Mesenchymal stem cell (in vitro differentiated cells and primary cell): ENCODE results near the gene KCNG1.

Experiments
- DNase-seq: peaks from one replicate; pipeline ENCODE4 v3.0.0-alpha.2; 2013
- H2AFZ ChIP-seq: one replicate; pipeline ENCODE4 v1.6.1; 2013; ENCODE audit warnings: low read depth, mild to moderate bottlenecking, control low read depth, inconsistent platforms, low read length, moderate library complexity
- H2AK5ac ChIP-seq: 2 replicates; pipeline ENCODE4 v1.6.1; 2013; ENCODE audit warnings: low read length, moderate library complexity, mild to moderate bottlenecking, inconsistent platforms; ENCODE audit not compliant: severe bottlenecking
- H2BK120ac ChIP-seq: one replicate; pipeline ENCODE4 v1.6.1; 2013; ENCODE audit warnings: low read depth, mild to moderate bottlenecking, inconsistent platforms, low read length, moderate library complexity
- H2BK12ac ChIP-seq, 2 experiments: one replicate each; pipeline ENCODE4 v1.6.1; 2013; ENCODE audit warnings: inconsistent platforms in 2 of 2, low read length in 2 of 2, mild to moderate bottlenecking in 2 of 2, moderate library complexity in 2 of 2, control low read depth in 1 of 2
- H2BK15ac ChIP-seq: one replicate; pipeline ENCODE4 v1.6.1; 2013; ENCODE audit warnings: mild to moderate bottlenecking, low read depth, inconsistent platforms; ENCODE audit not compliant: poor library complexity, severe bottlenecking
- H2BK5ac ChIP-seq: 2 replicates; pipeline ENCODE4 v1.6.1; 2013; ENCODE audit warnings: low read depth, mild to moderate bottlenecking, low read length, control low read depth, inconsistent platforms; ENCODE audit not compliant: poor library complexity, severe bottlenecking
- H3K14ac ChIP-seq, 2 experiments: one replicate each; pipeline ENCODE4 v1.6.1; 2013; ENCODE audit warnings: inconsistent platforms in 2 of 2, low read length in 2 of 2, control low read depth in 1 of 2, mild to moderate bottlenecking in 1 of 2, moderate library complexity in 1 of 2
- H3K18ac ChIP-seq, 2 experiments: one replicate each; pipeline ENCODE4 v1.6.1; 2013; ENCODE audit warnings: inconsistent platforms in 2 of 2, low read length in 2 of 2, control low read depth in 1 of 2, low read depth in 1 of 2, mild to moderate bottlenecking in 1 of 2
- H3K23ac ChIP-seq, 2 experiments: one replicate each; pipeline ENCODE4 v1.6.1; 2013; ENCODE audit warnings: inconsistent platforms in 2 of 2, low read length in 2 of 2, mild to moderate bottlenecking in 2 of 2, moderate library complexity in 2 of 2, control low read depth in 1 of 2
- H3K27ac ChIP-seq: 2 replicates; pipeline ENCODE4 v1.5.1; 2013; ENCODE audit warnings: mild to moderate bottlenecking, moderate library complexity, low read length, control low read depth, inconsistent platforms; ENCODE audit not compliant: poor library complexity, severe bottlenecking
- H3K27me3 ChIP-seq, 2 experiments: 2 replicates each; pipeline versions ENCODE4 v1.6.1 to v1.7.0; 2013; ENCODE audit warnings: low read length in 2 of 2, mild to moderate bottlenecking in 2 of 2, moderate library complexity in 2 of 2, control low read depth in 1 of 2, inconsistent platforms in 1 of 2; ENCODE audit not compliant: control insufficient read depth in 1 of 2, insufficient read depth in 1 of 2
- H3K36me3 ChIP-seq, 2 experiments: 2 replicates each; pipeline versions ENCODE4 v1.6.1 to v1.7.0; 2013; ENCODE audit warnings: low read length in 2 of 2, control low read depth in 1 of 2, inconsistent platforms in 1 of 2, low read depth in 1 of 2, mild to moderate bottlenecking in 1 of 2; ENCODE audit not compliant: insufficient read depth in 2 of 2, control insufficient read depth in 1 of 2
- H3K4ac ChIP-seq, 2 experiments: one replicate each; pipeline ENCODE4 v1.6.1; 2013; ENCODE audit warnings: inconsistent platforms in 2 of 2, low read length in 2 of 2, mild to moderate bottlenecking in 2 of 2, moderate library complexity in 2 of 2, control low read depth in 1 of 2, low read depth in 1 of 2
- H3K4me1 ChIP-seq: 2 replicates; pipeline ENCODE4 v1.6.1; 2013; ENCODE audit warnings: low read depth, low read length, control low read depth; ENCODE audit not compliant: control insufficient read depth, insufficient read depth
- H3K4me2 ChIP-seq: 2 replicates; pipeline ENCODE4 v1.6.1; 2013; ENCODE audit warnings: low read length, mild to moderate bottlenecking, inconsistent platforms; ENCODE audit not compliant: poor library complexity, severe bottlenecking
- H3K4me3 ChIP-seq, 2 experiments: 2 replicates each; pipeline versions ENCODE4 v1.5.1 to v1.7.0; 2013; ENCODE audit warnings: low read length in 2 of 2, mild to moderate bottlenecking in 2 of 2, control low read depth in 1 of 2, low read depth in 1 of 2; ENCODE audit not compliant: insufficient read depth in 1 of 2
- H3K79me1 ChIP-seq: replicated peaks from 2 replicates; pipeline ENCODE4 v1.6.1; 2013; ENCODE audit warnings: mild to moderate bottlenecking, control low read depth, low read length, inconsistent platforms; ENCODE audit not compliant: poor library complexity, severe bottlenecking
- H3K9ac ChIP-seq: 2 replicates; pipeline ENCODE4 v1.7.0; 2013; ENCODE audit warnings: mild to moderate bottlenecking, low read length, moderate library complexity
- H3K9me3 ChIP-seq: 2 replicates; pipeline ENCODE4 v1.7.0; 2013; ENCODE audit warnings: mild to moderate bottlenecking, low read length; ENCODE audit not compliant: control insufficient read depth
- H4K8ac ChIP-seq: one replicate; pipeline ENCODE4 v1.6.1; 2013; ENCODE audit warnings: inconsistent platforms, mild to moderate bottlenecking, low read length, moderate library complexity
- H4K91ac ChIP-seq: one replicate; pipeline ENCODE4 v1.6.1; 2013; ENCODE audit warnings: mild to moderate bottlenecking, low read length, inconsistent platforms
- WGBS: methylation state at CpG from one replicate; pipeline ENCODE4 v1.1.7; 2013; ENCODE audit warnings: mixed read lengths; 5-methylcytosine and 5-hydroxymethylcytosine counted together

The KCNG1 gene

GRCh38 chr20:51005214-51005613 lies 17.7 kb downstream of the KCNG1 start:
- 96% methylated on average over 7 of the region's 7 CpGs for WGBS

GRCh38 chr20:51004781-51005180 lies 18.1 kb downstream of the KCNG1 start:
- Histone ChIP-seq H2AFZ (no peak overlapping the region), H2BK15ac (no peak overlapping the region), H4K8ac (no peak overlapping the region), H3K4me1 (no peaks in the 10 kb centered on the region), H3K4ac (no peak overlapping the region), H2AK5ac (no peak overlapping the region), H3K4me2 (no peak overlapping the region), H3K9ac (no peak overlapping the region), H3K27ac (no peak overlapping the region), H3K9me3 (no peaks in the 10 kb centered on the region), H2BK12ac (no peak overlapping the region), H3K36me3 (no peaks in the 10 kb centered on the region), H3K79me1 (no peaks in the 10 kb centered on the region), H2BK120ac (no peak overlapping the region), H3K23ac (no peak overlapping the region), H2BK5ac (no peak overlapping the region), H4K91ac (no peak overlapping the region), H3K18ac (no peak overlapping the region), H3K14ac (no peak overlapping the region), H3K4me3 (no peak overlapping the region), H3K27me3 (peaks cover 21 to 25% of the 10 kb centered on the region in 2 experiments)
- WGBS = 97% methylated on average over 9 of the region's 9 CpGs
- no peak for DNase-seq

More at GRCh38 chr20:51005214-51005613, 17.7 kb downstream of the KCNG1 start:
- Histone ChIP-seq H3K4me3 (no peak overlapping the region), H3K27ac (no peak overlapping the region), H2BK12ac (no peak overlapping the region), H3K23ac (no peak overlapping the region), H3K9ac (no peak overlapping the region), H3K36me3 (no peaks in the 10 kb centered on the region), H4K8ac (no peak overlapping the region), H3K4ac (no peak overlapping the region), H3K27me3 (peaks cover 16 to 20% of the 10 kb centered on the region in 2 experiments), H2BK5ac (no peak overlapping the region), H3K4me1 (no peaks in the 10 kb centered on the region), H2BK120ac (no peak overlapping the region), H3K4me2 (no peak overlapping the region), H2AK5ac (no peak overlapping the region), H3K18ac (no peak overlapping the region), H2AFZ (no peak overlapping the region), H2BK15ac (no peak overlapping the region), H4K91ac (no peak overlapping the region), H3K14ac (no peak overlapping the region), H3K79me1 (no peaks in the 10 kb centered on the region), H3K9me3 (no peaks in the 10 kb centered on the region)
- no peak for DNase-seq

- no peak for DNase-seq
- no peak overlapping the region for H2BK15ac ChIP-seq
- H2BK120ac ChIP-seq = no peak overlapping the region
- no peak overlapping the region for H2AK5ac ChIP-seq
- no peak overlapping the region for H4K91ac ChIP-seq
- no peak overlapping the region for H2AFZ ChIP-seq
- H3K23ac ChIP-seq = no peak overlapping the region
- H2BK5ac ChIP-seq = no peak overlapping the region
- H3K4me2 ChIP-seq = no peak overlapping the region
- no peak overlapping the region for H3K14ac ChIP-seq
- H3K4me1 ChIP-seq = no peaks in the 10 kb centered on the region
- no peaks in the 10 kb centered on the region for H3K9me3 ChIP-seq
- no peak overlapping the region for H3K9ac ChIP-seq
- H3K36me3 ChIP-seq = no peaks in the 10 kb centered on the region
- H3K27ac ChIP-seq = no peak overlapping the region
- H3K79me1 ChIP-seq = no peaks in the 10 kb centered on the region
- no peak overlapping the region for H3K4me3 ChIP-seq
- H3K4ac ChIP-seq = no peak overlapping the region
- H2BK12ac ChIP-seq = no peak overlapping the region
- WGBS = 97% methylated on average over 44 of the region's 44 CpGs
- H3K18ac ChIP-seq = no peak overlapping the region
- H4K8ac ChIP-seq = no peak overlapping the region
- H3K27me3 ChIP-seq = peaks cover 23 to 27% of the 10 kb centered on the region in 2 experiments
These were observed 18.6 kb downstream of the KCNG1 start for GRCh38 chr20:51004305-51004727.

GRCh38 chr20:51003753-51004152 lies 19.2 kb downstream of the KCNG1 start:
- Histone ChIP-seq H3K4ac (no peak overlapping the region), H2AFZ (no peak overlapping the region), H3K18ac (no peak overlapping the region), H2BK120ac (no peak overlapping the region), H2BK15ac (no peak overlapping the region), H3K27ac (no peak overlapping the region), H3K79me1 (no peaks in the 10 kb centered on the region), H3K4me3 (no peak overlapping the region), H4K91ac (no peak overlapping the region), H2BK5ac (no peak overlapping the region), H3K9me3 (no peaks in the 10 kb centered on the region), H3K4me1 (no peaks in the 10 kb centered on the region), H2BK12ac (no peak overlapping the region), H3K14ac (no peak overlapping the region), H3K36me3 (no peaks in the 10 kb centered on the region), H3K9ac (no peak overlapping the region), H3K4me2 (no peak overlapping the region), H4K8ac (no peak overlapping the region), H3K27me3 (peaks cover 23 to 31% of the 10 kb centered on the region in 2 experiments), H3K23ac (no peak overlapping the region), H2AK5ac (no peak overlapping the region)
- 94% methylated on average over 21 of the region's 21 CpGs for WGBS
- no peak for DNase-seq
